ENCODE measurements around the gene BCAS3.

The BCAS3 gene

DNA sequence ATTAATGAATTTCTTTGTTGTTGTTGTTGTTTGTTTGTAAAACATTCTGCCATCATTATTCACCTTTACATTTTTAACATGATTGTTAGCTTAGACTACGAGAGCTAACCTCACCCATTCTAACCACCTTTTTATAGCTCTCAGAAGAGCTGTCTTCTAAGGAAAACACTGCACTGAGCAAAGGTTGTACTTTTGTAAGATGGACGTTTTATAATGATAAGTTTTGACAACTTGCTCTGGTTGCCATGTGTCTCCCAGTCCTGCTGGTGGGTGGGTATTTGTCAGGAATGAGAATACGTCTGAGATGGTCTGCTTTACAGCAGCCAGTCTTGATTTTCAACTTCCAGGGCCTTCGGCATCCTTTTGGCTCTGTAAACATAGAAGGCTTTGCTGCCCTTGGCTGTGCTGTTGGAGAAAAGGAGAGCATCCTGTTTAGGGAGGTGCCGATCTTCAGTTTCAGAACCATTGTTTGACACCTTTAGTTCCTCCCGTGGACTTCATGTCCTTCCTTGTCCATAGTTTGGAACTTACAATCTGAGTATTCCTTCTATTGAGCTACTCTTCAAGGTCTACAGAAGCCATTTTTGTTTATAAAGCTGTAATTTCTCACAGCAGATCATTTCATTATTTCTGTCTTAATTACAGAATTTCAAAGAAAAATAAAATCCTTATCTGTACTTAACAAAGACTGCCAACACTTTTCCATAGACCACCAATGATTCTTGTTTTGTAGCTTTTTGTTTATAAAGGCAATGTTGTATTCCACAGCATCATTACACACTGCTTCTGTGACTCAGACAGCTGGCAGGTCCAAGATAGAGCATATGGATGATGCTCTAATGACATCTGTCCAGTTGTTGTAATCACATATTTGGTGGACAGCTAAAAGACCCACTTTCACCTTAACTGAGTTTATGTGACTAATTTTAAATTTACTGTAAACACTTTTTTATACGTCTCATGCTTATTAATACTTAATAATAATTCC, 451.9 kb downstream of the BCAS3 start:
- in situ Hi-C loops (cut with HindIII; ENCODE audit: low sequenced_read_pairs): no loop called here
- no peak overlapping the region for H3K4me3 ChIP-seq (ENCODE audit: low read depth, low read length)
- TF ChIP-seq, protein P1, sequence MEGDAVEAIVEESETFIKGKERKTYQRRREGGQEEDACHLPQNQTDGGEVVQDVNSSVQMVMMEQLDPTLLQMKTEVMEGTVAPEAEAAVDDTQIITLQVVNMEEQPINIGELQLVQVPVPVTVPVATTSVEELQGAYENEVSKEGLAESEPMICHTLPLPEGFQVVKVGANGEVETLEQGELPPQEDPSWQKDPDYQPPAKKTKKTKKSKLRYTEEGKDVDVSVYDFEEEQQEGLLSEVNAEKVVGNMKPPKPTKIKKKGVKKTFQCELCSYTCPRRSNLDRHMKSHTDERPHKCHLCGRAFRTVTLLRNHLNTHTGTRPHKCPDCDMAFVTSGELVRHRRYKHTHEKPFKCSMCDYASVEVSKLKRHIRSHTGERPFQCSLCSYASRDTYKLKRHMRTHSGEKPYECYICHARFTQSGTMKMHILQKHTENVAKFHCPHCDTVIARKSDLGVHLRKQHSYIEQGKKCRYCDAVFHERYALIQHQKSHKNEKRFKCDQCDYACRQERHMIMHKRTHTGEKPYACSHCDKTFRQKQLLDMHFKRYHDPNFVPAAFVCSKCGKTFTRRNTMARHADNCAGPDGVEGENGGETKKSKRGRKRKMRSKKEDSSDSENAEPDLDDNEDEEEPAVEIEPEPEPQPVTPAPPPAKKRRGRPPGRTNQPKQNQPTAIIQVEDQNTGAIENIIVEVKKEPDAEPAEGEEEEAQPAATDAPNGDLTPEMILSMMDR (IDR thresholded peaks at IDR 0.05; ENCODE audit: low read depth, low read length, missing control alignments): no peak
- DNase-seq (ENCODE audit: low read depth): no peak

DNA sequence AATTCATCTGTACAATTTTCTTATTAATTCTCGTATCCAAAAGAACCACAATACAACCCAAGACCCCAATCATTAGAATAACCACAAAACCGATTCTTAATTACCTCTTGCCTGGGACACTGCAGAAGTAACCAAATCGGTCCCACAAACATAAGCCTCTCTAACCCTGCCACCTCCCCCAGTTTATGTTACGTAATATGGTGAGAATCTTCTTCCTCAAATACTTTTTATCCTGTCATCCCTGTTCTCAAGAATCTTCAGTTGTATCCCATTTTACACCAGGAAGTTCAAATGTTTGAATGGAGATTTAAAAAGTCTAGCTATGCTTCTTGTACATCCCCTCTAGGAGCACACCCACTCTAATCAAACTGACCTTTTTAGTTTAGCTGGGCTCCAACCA, 452.7 kb downstream of the BCAS3 start:
- TF ChIP-seq, protein P1 (IDR thresholded peaks at IDR 0.05; ENCODE audit: low read depth, low read length, missing control alignments): no peak
- H3K4me3 ChIP-seq (ENCODE audit: low read depth, low read length): no peak overlapping the region
- DNase-seq (ENCODE audit: low read depth): no peak
- in situ Hi-C loops (cut with HindIII; ENCODE audit: low sequenced_read_pairs): no loop called here

DNA sequence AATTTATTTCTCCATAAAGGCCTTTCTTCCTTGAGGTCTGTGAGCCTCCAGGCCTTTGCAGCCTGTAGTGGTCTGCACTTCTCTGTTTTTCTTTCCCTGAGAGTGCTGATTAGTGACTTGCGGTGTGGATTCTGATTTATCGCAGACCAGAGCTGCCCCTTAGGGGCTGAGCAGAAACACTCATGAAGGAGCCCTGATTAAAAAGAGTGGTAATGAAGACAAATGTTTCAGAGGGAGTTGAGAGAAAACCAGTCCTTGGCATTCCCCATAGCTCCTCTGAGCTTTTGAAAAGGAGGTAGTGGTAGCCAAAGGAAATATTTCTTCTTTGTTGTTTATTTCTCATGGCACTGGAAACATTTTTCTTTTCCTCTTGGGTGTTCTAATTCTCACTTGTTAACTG, 453.9 kb downstream of the BCAS3 start:
- no peak for DNase-seq (ENCODE audit: low read depth)
- in situ Hi-C loops (cut with HindIII; ENCODE audit: low sequenced_read_pairs): no loop called here
- no peak overlapping the region for H3K4me3 ChIP-seq (ENCODE audit: low read depth, low read length)
- TF ChIP-seq, protein P1 (IDR thresholded peaks at IDR 0.05; ENCODE audit: low read depth, low read length, missing control alignments): no peak

DNA sequence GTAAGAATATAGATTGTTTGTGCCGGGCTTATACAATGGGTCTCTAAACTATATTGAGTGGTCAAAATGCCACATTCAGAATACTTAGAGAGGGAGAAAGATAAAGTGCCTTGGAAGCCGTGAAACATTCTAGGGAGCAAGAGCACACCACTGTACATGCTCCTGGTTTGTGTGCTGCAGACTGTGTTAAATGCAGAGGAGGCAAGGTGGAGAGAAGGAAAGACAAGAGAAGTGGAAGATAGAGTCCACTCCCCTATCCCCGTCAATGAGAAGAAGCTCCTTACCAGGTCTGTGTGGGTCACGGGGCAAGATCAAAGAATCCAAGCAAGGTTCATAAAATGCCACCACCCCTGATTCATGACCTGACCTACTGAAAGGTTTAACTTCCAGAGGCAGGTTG, 454.9 kb downstream of the BCAS3 start:
- TF ChIP-seq, protein P1 (IDR thresholded peaks at IDR 0.05; ENCODE audit: low read depth, low read length, missing control alignments): no peak
- H3K4me3 ChIP-seq (ENCODE audit: low read depth, low read length): no peak overlapping the region
- no peak for DNase-seq (ENCODE audit: low read depth)
- in situ Hi-C loops (cut with HindIII; ENCODE audit: low sequenced_read_pairs): no loop called here

DNA sequence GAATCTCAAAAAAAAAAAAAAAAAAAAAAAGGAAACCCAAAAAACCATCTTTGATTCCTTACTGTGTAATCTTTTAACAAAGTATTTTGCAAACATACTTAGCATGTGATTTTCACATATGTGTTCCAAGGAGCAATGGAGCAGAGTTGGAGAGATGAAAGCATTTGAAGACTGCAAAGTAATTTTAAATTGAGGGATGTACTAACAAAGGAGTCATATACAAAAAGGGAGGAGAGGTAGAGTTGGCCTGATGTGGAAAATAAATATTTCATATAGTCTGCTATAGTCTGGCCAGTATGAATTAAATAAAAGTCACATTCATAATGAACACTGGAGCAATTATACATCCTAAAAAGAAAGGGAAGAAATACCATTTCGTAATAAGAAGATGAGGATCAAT, 456.2 kb downstream of the BCAS3 start:
- no peak overlapping the region for H3K4me3 ChIP-seq (ENCODE audit: low read depth, low read length)
- in situ Hi-C loops (cut with HindIII; ENCODE audit: low sequenced_read_pairs): no loop called here
- TF ChIP-seq, protein P1 (IDR thresholded peaks at IDR 0.05; ENCODE audit: low read depth, low read length, missing control alignments): no peak
- no peak for DNase-seq (ENCODE audit: low read depth)

DNA sequence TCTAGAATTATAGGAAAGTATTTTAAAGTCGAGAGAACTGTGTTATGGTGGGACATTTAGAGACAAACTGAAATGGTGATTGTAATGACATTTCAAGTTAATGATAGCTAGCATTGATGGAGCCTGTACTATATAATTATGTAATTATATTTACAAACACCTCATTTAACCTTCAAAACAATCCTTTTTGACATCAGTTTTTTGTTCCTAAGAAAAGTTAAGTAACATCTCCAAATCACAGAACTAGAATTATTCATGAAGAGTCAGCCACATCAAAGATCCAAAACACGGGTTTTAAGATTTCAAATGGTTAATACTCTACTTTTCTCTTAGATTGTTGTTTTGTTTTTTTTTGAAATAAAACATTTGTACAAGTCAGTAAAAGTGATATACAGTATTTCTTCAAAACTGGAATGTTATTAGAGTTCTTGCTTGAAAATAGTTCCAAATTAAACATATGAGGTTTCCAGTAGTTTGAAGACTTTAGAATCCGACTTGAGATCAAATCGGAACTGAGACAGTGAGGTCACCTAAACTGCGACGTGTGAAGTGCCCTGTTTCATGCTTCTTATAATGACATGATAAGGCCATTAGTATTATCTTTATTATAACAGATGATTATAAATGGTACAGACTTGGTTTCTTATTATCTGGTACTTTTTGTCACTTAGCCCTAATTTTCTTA, 457.0 kb downstream of the BCAS3 start:
- no peak overlapping the region for H3K4me3 ChIP-seq (ENCODE audit: low read depth, low read length)
- in situ Hi-C loops (cut with HindIII; ENCODE audit: low sequenced_read_pairs): no loop called here
- no peak for DNase-seq (ENCODE audit: low read depth)
- TF ChIP-seq, protein P1 (IDR thresholded peaks at IDR 0.05; ENCODE audit: low read depth, low read length, missing control alignments): no peak

Measured in astrocyte of the cerebellum (primary cell).